K562 (cell line): ENCODE results near the gene DXO. TPM values are rescaled to one million over a fixed set of nuclear protein-coding genes. Genes with fewer than 3 reads are reported as not detected.

Source experiments
- CSDE1 ChIP-seq, 2 experiments: fragments of 450-650 bp; IDR thresholded peaks; 2 replicates each; pipeline ENCODE4 v1.6.1; 2016; ENCODE audit warnings: mild to moderate bottlenecking in 1 of 2
- HOXB6 ChIP-seq: fragments of 250-450 bp; sonication (Bioruptor Pico); IDR thresholded peaks from 2 replicates; pipeline ENCODE4 v1.5.1; 2022; ENCODE audit warnings: mild to moderate bottlenecking, borderline replicate concordance
- LCOR ChIP-seq: sonication (generic); formaldehyde crosslinking; IDR thresholded peaks from 2 replicates; pipeline ENCODE4 v1.8.0; 2022; ENCODE audit warnings: mild to moderate bottlenecking, missing genetic modification reagents
- NR1H2 ChIP-seq: sonication (generic); formaldehyde crosslinking; IDR thresholded peaks from 2 replicates; pipeline ENCODE4 v1.4.0; 2020; ENCODE audit warnings: mild to moderate bottlenecking, missing genetic modification reagents
- TBL1XR1 ChIP-seq, 2 experiments: IDR thresholded peaks; 2 replicates each; pipeline ENCODE4 v1.6.1; 2012; ENCODE audit warnings: improper control_type of control experiment in 2 of 2, low read length in 2 of 2, mild to moderate bottlenecking in 1 of 2
- polyA plus RNA-seq, 8 experiments: library from polyadenylated mRNA; depleted of rRNA in 4 of 8; stranded (reverse) in 5 of 8; unstranded in 3 of 8; fragments of >200 nt; fragmentation: Nextera tagmentation in 2 of 8; fragmentation: Illumina TruSeq in 1 of 8; extraction: Ambion mirVana in 2 of 8; extraction: Trizol in 1 of 8; gene quantifications; 2 replicates each; pipeline versions ENCODE4 v1.2.1 to v1.2.3, GENCODE V29; 2011 to 2014; ENCODE audit warnings: inconsistent platforms in 1 of 8, missing spikeins in 1 of 8
- total RNA-seq, 7 experiments: library from RNA; depleted of rRNA in 6 of 7; stranded (reverse); fragments of >200 nt in 6 of 7; fragmentation: Illumina TruSeq in 2 of 7; extraction: Trizol in 2 of 7; gene quantifications; 2 replicates each; pipeline versions ENCODE4 v1.2.1 to v1.2.3, GENCODE V29; 2011 to 2021; ENCODE audit warnings: low replicate concordance in 1 of 7
- TF ChIP-seq, protein P1 (sequence below): fragments of 150-350 bp; conservative IDR thresholded peaks from 2 replicates; pipeline ENCODE4 v1.6.1; 2014; ENCODE audit warnings: low read length
- TF ChIP-seq, protein P2 (sequence below): fragments of 250-450 bp; sonication (Bioruptor Pico); IDR thresholded peaks from 2 replicates; pipeline ENCODE4 v1.4.0; 2020; ENCODE audit warnings: mild to moderate bottlenecking, moderate library complexity, borderline replicate concordance
- TF ChIP-seq, protein P3 (sequence below): sonication (generic); formaldehyde crosslinking; IDR thresholded peaks from 2 replicates; pipeline ENCODE4 v1.8.0; 2022; ENCODE audit warnings: mild to moderate bottlenecking, missing genetic modification reagents
- TF ChIP-seq, protein P4 (sequence below): fragments of 200-800 bp; sonication (Bioruptor generic); IDR thresholded peaks from 2 replicates; pipeline ENCODE4 v1.6.1; 2017; ENCODE audit warnings: missing genetic modification characterization, missing compliant biosample characterization
- TF ChIP-seq, protein P5 (sequence below): fragments of 450-650 bp; IDR thresholded peaks from 2 replicates; pipeline ENCODE4 v1.6.1; 2016; ENCODE audit warnings: missing biosample characterization, missing genetic modification characterization
- TF ChIP-seq, protein P6 (sequence below): fragments of 450-650 bp; IDR thresholded peaks from 2 replicates; pipeline ENCODE4 v1.6.1; 2016; ENCODE audit warnings: borderline replicate concordance
- TF ChIP-seq, protein P7 (sequence below): fragments of 450-650 bp; IDR thresholded peaks from one replicate; pipeline ENCODE4 v1.6.1; 2018; ENCODE audit warnings: mild to moderate bottlenecking, moderate library complexity; ENCODE audit not compliant: partially characterized antibody

Gene DXO
- total and polyA plus RNA-seq, 9 of the 15 experiments (the other 6 are each of a cell fraction or from before 2014, with no cell fraction given), result 6.4 to 35.1 (median 19.4) TPM

DNA sequence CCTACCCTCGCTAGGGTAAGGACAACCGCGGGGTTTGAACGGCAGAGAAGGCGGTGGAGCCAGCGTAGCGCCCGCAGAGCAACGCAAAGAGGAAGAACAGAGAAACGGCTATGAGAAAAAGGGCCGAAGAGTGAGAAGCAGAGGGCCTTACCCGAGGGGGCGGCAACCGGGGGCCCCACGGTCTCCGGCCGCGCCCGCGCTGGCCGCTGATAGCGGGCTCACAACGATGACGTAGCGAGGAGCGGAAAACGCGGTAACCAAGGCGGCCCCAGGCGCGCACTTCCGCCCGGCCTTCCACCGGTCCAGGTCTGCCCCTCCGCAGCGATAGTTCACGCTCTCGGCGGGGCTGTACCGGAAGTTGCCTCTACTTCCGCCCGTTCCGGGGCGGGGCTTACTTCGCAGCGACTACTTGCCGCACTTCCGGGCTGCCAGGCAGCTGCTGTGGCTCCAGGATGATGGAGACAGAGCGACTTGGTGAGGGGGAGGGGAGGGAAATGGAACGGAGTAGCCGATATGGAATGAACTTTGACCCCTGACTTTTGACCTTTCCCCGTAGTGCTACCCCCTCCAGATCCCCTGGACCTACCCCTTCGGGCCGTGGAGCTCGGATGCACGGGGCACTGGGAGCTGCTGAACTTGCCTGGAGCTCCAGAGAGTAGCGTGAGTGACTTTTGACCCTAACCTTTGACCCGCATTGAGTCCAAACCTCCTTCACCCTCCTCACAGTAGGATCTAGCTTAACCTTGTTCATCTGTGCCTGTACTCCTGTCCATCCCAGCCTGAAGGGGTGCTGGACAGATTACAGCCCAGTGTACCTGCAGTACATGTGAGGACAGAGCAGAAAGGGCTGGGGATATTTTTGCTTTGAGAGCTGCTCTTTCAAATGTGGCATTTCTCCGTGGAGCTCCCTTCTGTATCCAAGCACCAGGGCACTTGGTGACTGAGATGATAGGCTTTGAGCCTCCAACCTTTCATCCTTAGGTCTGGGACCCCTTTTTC, 12.9 kb downstream of the DXO start, which contains the start of the genes NELFE and SKIC2 (continued):
- TF ChIP-seq, protein P1, sequence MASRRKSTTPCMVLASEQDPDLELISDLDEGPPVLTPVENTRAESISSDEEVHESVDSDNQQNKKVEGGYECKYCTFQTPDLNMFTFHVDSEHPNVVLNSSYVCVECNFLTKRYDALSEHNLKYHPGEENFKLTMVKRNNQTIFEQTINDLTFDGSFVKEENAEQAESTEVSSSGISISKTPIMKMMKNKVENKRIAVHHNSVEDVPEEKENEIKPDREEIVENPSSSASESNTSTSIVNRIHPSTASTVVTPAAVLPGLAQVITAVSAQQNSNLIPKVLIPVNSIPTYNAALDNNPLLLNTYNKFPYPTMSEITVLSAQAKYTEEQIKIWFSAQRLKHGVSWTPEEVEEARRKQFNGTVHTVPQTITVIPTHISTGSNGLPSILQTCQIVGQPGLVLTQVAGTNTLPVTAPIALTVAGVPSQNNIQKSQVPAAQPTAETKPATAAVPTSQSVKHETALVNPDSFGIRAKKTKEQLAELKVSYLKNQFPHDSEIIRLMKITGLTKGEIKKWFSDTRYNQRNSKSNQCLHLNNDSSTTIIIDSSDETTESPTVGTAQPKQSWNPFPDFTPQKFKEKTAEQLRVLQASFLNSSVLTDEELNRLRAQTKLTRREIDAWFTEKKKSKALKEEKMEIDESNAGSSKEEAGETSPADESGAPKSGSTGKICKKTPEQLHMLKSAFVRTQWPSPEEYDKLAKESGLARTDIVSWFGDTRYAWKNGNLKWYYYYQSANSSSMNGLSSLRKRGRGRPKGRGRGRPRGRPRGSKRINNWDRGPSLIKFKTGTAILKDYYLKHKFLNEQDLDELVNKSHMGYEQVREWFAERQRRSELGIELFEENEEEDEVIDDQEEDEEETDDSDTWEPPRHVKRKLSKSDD, result 0 out of 2 replicates have a peak, but pooled peaks have one; percentile 54
- TF ChIP-seq HOXB6 (CRISPR knock-in tag), result 0 out of 2 replicates have a peak, but pooled peaks have one; percentile 36
- TF ChIP-seq, protein P2, sequence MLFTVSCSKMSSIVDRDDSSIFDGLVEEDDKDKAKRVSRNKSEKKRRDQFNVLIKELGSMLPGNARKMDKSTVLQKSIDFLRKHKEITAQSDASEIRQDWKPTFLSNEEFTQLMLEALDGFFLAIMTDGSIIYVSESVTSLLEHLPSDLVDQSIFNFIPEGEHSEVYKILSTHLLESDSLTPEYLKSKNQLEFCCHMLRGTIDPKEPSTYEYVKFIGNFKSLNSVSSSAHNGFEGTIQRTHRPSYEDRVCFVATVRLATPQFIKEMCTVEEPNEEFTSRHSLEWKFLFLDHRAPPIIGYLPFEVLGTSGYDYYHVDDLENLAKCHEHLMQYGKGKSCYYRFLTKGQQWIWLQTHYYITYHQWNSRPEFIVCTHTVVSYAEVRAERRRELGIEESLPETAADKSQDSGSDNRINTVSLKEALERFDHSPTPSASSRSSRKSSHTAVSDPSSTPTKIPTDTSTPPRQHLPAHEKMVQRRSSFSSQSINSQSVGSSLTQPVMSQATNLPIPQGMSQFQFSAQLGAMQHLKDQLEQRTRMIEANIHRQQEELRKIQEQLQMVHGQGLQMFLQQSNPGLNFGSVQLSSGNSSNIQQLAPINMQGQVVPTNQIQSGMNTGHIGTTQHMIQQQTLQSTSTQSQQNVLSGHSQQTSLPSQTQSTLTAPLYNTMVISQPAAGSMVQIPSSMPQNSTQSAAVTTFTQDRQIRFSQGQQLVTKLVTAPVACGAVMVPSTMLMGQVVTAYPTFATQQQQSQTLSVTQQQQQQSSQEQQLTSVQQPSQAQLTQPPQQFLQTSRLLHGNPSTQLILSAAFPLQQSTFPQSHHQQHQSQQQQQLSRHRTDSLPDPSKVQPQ (CRISPR knock-in tag), result no peak
- TF ChIP-seq, protein P3, sequence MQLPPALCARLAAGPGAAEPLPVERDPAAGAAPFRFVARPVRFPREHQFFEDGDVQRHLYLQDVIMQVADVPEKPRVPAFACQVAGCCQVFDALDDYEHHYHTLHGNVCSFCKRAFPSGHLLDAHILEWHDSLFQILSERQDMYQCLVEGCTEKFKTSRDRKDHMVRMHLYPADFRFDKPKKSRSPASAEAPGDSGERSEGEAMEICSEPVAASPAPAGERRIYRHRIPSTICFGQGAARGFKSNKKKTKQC (CRISPR knock-in tag), result peak; percentile 70
- TF ChIP-seq, protein P4, sequence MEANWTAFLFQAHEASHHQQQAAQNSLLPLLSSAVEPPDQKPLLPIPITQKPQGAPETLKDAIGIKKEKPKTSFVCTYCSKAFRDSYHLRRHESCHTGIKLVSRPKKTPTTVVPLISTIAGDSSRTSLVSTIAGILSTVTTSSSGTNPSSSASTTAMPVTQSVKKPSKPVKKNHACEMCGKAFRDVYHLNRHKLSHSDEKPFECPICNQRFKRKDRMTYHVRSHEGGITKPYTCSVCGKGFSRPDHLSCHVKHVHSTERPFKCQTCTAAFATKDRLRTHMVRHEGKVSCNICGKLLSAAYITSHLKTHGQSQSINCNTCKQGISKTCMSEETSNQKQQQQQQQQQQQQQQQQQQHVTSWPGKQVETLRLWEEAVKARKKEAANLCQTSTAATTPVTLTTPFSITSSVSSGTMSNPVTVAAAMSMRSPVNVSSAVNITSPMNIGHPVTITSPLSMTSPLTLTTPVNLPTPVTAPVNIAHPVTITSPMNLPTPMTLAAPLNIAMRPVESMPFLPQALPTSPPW, result peak; percentile 84
- peak; percentile 96 for TF ChIP-seq LCOR (CRISPR knock-in tag)
- TF ChIP-seq TBL1XR1 (IDR thresholded peaks at IDR 0.05; ENCODE audit: low read length in 2 of 2), result peak; percentile 78 to 92; a peak in 3 of 4 replicates
- TF ChIP-seq, protein P5, sequence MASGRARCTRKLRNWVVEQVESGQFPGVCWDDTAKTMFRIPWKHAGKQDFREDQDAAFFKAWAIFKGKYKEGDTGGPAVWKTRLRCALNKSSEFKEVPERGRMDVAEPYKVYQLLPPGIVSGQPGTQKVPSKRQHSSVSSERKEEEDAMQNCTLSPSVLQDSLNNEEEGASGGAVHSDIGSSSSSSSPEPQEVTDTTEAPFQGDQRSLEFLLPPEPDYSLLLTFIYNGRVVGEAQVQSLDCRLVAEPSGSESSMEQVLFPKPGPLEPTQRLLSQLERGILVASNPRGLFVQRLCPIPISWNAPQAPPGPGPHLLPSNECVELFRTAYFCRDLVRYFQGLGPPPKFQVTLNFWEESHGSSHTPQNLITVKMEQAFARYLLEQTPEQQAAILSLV (tag), result peak; percentile 92
- TF ChIP-seq CSDE1 (IDR thresholded peaks at IDR 0.05), result peak in 1 of 2 experiments; percentile 91; a peak in 2 of 4 replicates
- TF ChIP-seq, protein P6, sequence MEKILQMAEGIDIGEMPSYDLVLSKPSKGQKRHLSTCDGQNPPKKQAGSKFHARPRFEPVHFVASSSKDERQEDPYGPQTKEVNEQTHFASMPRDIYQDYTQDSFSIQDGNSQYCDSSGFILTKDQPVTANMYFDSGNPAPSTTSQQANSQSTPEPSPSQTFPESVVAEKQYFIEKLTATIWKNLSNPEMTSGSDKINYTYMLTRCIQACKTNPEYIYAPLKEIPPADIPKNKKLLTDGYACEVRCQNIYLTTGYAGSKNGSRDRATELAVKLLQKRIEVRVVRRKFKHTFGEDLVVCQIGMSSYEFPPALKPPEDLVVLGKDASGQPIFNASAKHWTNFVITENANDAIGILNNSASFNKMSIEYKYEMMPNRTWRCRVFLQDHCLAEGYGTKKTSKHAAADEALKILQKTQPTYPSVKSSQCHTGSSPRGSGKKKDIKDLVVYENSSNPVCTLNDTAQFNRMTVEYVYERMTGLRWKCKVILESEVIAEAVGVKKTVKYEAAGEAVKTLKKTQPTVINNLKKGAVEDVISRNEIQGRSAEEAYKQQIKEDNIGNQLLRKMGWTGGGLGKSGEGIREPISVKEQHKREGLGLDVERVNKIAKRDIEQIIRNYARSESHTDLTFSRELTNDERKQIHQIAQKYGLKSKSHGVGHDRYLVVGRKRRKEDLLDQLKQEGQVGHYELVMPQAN, result peak; percentile 98
- TF ChIP-seq, protein P7, sequence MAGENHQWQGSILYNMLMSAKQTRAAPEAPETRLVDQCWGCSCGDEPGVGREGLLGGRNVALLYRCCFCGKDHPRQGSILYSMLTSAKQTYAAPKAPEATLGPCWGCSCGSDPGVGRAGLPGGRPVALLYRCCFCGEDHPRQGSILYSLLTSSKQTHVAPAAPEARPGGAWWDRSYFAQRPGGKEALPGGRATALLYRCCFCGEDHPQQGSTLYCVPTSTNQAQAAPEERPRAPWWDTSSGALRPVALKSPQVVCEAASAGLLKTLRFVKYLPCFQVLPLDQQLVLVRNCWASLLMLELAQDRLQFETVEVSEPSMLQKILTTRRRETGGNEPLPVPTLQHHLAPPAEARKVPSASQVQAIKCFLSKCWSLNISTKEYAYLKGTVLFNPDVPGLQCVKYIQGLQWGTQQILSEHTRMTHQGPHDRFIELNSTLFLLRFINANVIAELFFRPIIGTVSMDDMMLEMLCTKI, result no peak
- peak; percentile 30; the same call in 1 of the 2 replicates for TF ChIP-seq NR1H2 (CRISPR knock-in tag)
